Neural progenitor cell (in vitro differentiated cells): ENCODE measurements around the gene SMTN. TPM values are rescaled to one million over a fixed set of nuclear protein-coding genes. Genes with fewer than 3 reads are reported as not detected.
"Not testable (repeated sequence)": the region's sequence is repeated elsewhere in the genome, so short reads cannot be mapped to it uniquely, and the experiment has no call there.

Source experiments
- DNase-seq: peaks from one replicate; pipeline ENCODE4 v3.0.0-alpha.2; 2016; ENCODE audit warnings: low spot score
- H2AFZ ChIP-seq: fragments of 200-600 bp; sonication (generic); replicated peaks from 2 replicates; pipeline ENCODE4 v1.6.1; 2016; ENCODE audit warnings: antibody characterized with exemption
- H3F3A ChIP-seq: fragments of 200-600 bp; sonication (generic); 2 replicates; pipeline ENCODE4 v1.6.1; 2016; ENCODE audit warnings: antibody characterized with exemption, low read depth
- H3K27ac ChIP-seq: fragments of 200-600 bp; sonication (generic); 2 replicates; pipeline ENCODE4 v1.5.1; 2016; ENCODE audit warnings: mild to moderate bottlenecking
- H3K27me3 ChIP-seq: fragments of 200-600 bp; sonication (generic); 2 replicates; pipeline ENCODE4 v1.6.1; 2016; ENCODE audit warnings: mild to moderate bottlenecking, moderate library complexity
- H3K36me3 ChIP-seq: fragments of 200-600 bp; sonication (generic); 2 replicates; pipeline ENCODE4 v1.5.1; 2016
- H3K4me1 ChIP-seq: fragments of 200-600 bp; sonication (generic); 2 replicates; pipeline ENCODE4 v1.6.1; 2016; ENCODE audit warnings: mixed run types
- H3K4me2 ChIP-seq: fragments of 200-600 bp; sonication (generic); 2 replicates; pipeline ENCODE4 v1.6.1; 2016
- H3K4me3 ChIP-seq: fragments of 200-600 bp; sonication (generic); 2 replicates; pipeline ENCODE4 v1.5.1; 2016
- H3K79me2 ChIP-seq: fragments of 200-600 bp; sonication (generic); 2 replicates; pipeline ENCODE4 v1.6.1; 2016; ENCODE audit warnings: low read depth
- H3K9ac ChIP-seq: fragments of 200-600 bp; sonication (generic); 2 replicates; pipeline ENCODE4 v1.6.1; 2016
- H3K9me3 ChIP-seq: fragments of 200-600 bp; sonication (generic); 2 replicates; pipeline ENCODE4 v1.5.1; 2016; ENCODE audit warnings: low read depth
- H4K20me1 ChIP-seq: fragments of 200-600 bp; sonication (generic); 2 replicates; pipeline ENCODE4 v1.6.1; 2016; ENCODE audit warnings: low read depth
- H3K27ac Mint-ChIP-seq: 3 replicates; pipeline ENCODE4 v1.8.0; 2021; ENCODE audit warnings: mixed read lengths
- H3K27me3 Mint-ChIP-seq: 2 replicates; pipeline ENCODE4 v1.8.0; 2022; ENCODE audit warnings: low read depth, mild to moderate bottlenecking, inconsistent platforms, moderate library complexity, mixed read lengths; ENCODE audit not compliant: insufficient read depth
- H3K36me3 Mint-ChIP-seq: 3 replicates; pipeline ENCODE4 v1.8.0; 2021; ENCODE audit warnings: mixed read lengths
- H3K4me1 Mint-ChIP-seq: 3 replicates; pipeline ENCODE4 v1.8.0; 2021; ENCODE audit warnings: mixed read lengths
- H3K4me3 Mint-ChIP-seq: 3 replicates; pipeline ENCODE4 v1.8.0; 2021; ENCODE audit warnings: mild to moderate bottlenecking, moderate library complexity, mixed read lengths
- H3K9me3 Mint-ChIP-seq: 3 replicates; pipeline ENCODE4 v1.8.0; 2020; ENCODE audit warnings: mixed read lengths
- EZH2 ChIP-seq: fragments of 200-600 bp; sonication (generic); IDR thresholded peaks from 2 replicates; pipeline ENCODE4 v1.6.1; 2017; ENCODE audit warnings: antibody characterized with exemption, mild to moderate bottlenecking, moderate library complexity
- EZH2phosphoT487 ChIP-seq: fragments of 200-600 bp; sonication (generic); IDR thresholded peaks from 2 replicates; pipeline ENCODE4 v1.6.1; 2017; ENCODE audit warnings: antibody characterized with exemption
- total RNA-seq: library from RNA; depleted of rRNA; stranded (reverse); fragments of >200 nt; gene quantifications from 2 replicates; pipeline ENCODE4 v1.2.3, GENCODE V29; 2015; ENCODE audit warnings: low replicate concordance
- TF ChIP-seq, protein P1 (sequence below): fragments of 200-600 bp; sonication (generic); IDR thresholded peaks from 2 replicates; pipeline ENCODE4 v1.5.1; 2017; ENCODE audit warnings: antibody characterized with exemption, mild to moderate bottlenecking

SMTN gene
- total RNA-seq, 1 donor from 2014 or later = 14.1 TPM

DNA sequence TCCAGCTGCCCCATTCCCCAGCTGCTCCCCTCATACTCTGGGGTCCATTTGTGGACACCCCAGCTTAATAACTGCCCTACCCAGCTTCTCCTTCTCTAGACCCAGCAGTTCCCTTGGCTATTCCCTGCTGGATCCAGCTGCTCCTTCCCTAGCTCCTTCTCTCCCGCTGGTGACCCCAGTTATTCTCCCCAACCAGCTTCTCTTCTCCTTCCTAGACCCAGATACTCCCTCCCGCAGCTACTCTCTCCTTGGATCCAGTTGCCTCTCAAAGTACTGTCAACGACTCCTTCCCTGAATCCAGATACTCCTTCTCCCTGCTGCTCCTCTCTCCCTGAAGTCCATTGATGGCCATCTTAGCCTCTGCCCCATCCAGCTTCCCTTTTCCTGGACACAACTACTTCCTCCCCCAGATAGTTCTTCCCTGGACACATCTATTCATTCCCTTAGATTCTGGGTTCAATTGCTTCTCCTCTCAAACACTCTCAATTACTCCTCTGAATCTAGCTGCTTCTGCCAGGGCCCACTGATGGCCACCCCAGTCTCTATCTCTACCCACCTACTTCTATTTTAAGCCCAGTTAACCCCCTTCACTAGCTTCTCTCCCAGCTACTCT lies 14.6 kb downstream of the SMTN start:
- Histone ChIP-seq H4K20me1 (no peaks in the 10 kb centered on the region), H3K4me2 (no peak overlapping the region), H2AFZ (no peak overlapping the region), H3K9me3 (no peaks in the 10 kb centered on the region), H3K9ac (no peak overlapping the region), H3K4me1 (peaks cover 3% of the 10 kb centered on the region), H3K27me3 (no peaks in the 10 kb centered on the region), H3F3A (no peaks in the 10 kb centered on the region), H3K4me3 (no peak overlapping the region), H3K79me2 (no peaks in the 10 kb centered on the region), H3K36me3 (no peaks in the 10 kb centered on the region), H3K27ac (no peak overlapping the region)
- Mint-ChIP-seq H3K9me3 (no peaks in the 10 kb centered on the region), H3K36me3 (peaks cover 5% of the 10 kb centered on the region), H3K27ac (no peak overlapping the region), H3K4me3 (no peak overlapping the region), H3K4me1 (peaks cover 2% of the 10 kb centered on the region), H3K27me3 (peaks cover 2% of the 10 kb centered on the region)
- DNase-seq = no peak
- no peak for TF ChIP-seq EZH2
- TF ChIP-seq EZH2phosphoT487 = no peak
- TF ChIP-seq, protein P1, sequence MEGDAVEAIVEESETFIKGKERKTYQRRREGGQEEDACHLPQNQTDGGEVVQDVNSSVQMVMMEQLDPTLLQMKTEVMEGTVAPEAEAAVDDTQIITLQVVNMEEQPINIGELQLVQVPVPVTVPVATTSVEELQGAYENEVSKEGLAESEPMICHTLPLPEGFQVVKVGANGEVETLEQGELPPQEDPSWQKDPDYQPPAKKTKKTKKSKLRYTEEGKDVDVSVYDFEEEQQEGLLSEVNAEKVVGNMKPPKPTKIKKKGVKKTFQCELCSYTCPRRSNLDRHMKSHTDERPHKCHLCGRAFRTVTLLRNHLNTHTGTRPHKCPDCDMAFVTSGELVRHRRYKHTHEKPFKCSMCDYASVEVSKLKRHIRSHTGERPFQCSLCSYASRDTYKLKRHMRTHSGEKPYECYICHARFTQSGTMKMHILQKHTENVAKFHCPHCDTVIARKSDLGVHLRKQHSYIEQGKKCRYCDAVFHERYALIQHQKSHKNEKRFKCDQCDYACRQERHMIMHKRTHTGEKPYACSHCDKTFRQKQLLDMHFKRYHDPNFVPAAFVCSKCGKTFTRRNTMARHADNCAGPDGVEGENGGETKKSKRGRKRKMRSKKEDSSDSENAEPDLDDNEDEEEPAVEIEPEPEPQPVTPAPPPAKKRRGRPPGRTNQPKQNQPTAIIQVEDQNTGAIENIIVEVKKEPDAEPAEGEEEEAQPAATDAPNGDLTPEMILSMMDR = no peak

DNA sequence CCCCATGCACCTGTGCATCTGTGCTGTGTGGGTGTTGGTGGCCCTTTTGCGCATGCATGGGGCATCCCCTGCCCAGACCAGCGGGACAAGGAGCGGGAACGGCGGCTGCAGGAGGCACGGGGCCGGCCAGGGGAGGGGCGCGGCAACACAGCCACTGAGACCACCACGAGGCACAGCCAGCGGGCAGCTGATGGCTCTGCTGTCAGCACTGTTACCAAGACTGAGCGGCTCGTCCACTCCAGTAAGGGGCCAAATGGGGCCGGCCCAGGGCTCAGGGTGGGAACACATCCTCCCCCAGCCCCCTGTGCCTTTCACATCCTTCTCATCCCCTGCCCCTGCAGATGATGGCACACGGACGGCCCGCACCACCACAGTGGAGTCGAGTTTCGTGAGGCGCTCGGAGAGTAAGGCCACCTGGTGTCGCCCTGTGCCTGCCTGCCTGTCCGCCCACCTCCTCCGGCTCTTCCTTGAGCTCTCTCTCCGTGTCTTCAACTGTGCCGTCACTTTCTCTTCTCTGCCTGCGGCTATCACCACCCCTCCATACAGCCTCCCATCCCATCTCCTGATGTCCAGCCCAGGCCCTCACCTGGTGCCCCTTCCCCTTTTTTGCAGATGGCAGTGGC lies 15.7 kb downstream of the SMTN start:
- H3K79me2 ChIP-seq = no peaks in the 10 kb centered on the region
- no peak for DNase-seq
- TF ChIP-seq EZH2phosphoT487 (no peak), EZH2 (no peak)
- TF ChIP-seq, protein P1 = no peak

GRCh38 chr22:31097539-31097938 lies 16.4 kb downstream of the SMTN start:
- not testable (repeated sequence) for H3K79me2 ChIP-seq, H3K27ac Mint-ChIP-seq, H3K27me3 Mint-ChIP-seq, H3K27ac ChIP-seq, H3K36me3 ChIP-seq, H3K4me3 Mint-ChIP-seq, H3K9me3 ChIP-seq, H3K36me3 Mint-ChIP-seq, H2AFZ ChIP-seq, DNase-seq, H3K4me2 ChIP-seq, H3K9ac ChIP-seq, H3K4me1 ChIP-seq, H3K9me3 Mint-ChIP-seq, H3F3A ChIP-seq, H3K4me3 ChIP-seq, H3K4me1 Mint-ChIP-seq, H4K20me1 ChIP-seq, H3K27me3 ChIP-seq

More for the DNA sequence above, 15.7 kb downstream of the SMTN start:
- H3K36me3 Mint-ChIP-seq = peaks cover 5% of the 10 kb centered on the region
- peak overlapping the region; percentile 13 for H3K27ac Mint-ChIP-seq
- no peak overlapping the region for H3K4me3 Mint-ChIP-seq
- H3K9me3 ChIP-seq = no peaks in the 10 kb centered on the region
- no peak overlapping the region for H3K4me2 ChIP-seq
- no peak overlapping the region for H3K27ac ChIP-seq
- no peaks in the 10 kb centered on the region for H3K36me3 ChIP-seq
- H3K9ac ChIP-seq = no peak overlapping the region
- H3K4me1 Mint-ChIP-seq = peaks cover 2% of the 10 kb centered on the region
- no peak overlapping the region for H3K4me3 ChIP-seq
- no peak overlapping the region for H2AFZ ChIP-seq
- H3K4me1 ChIP-seq = peaks cover 3% of the 10 kb centered on the region
- no peaks in the 10 kb centered on the region for H4K20me1 ChIP-seq
- no peaks in the 10 kb centered on the region for H3K27me3 ChIP-seq
- H3K27me3 Mint-ChIP-seq = peaks cover 2% of the 10 kb centered on the region
- H3K9me3 Mint-ChIP-seq = no peaks in the 10 kb centered on the region
- H3F3A ChIP-seq = no peaks in the 10 kb centered on the region

GRCh38 chr22:31097941-31098631 lies 17.0 kb downstream of the SMTN start:
- Mint-ChIP-seq H3K4me3 (no peak overlapping the region), H3K36me3 (peaks cover 5% of the 10 kb centered on the region), H3K27ac (no peak overlapping the region), H3K27me3 (peaks cover 2% of the 10 kb centered on the region), H3K9me3 (no peaks in the 10 kb centered on the region), H3K4me1 (peaks cover 2% of the 10 kb centered on the region)
- no peaks in the 10 kb centered on the region for H3K79me2 ChIP-seq
- DNase-seq = no peak
- H3K27me3 ChIP-seq = no peaks in the 10 kb centered on the region
- H2AFZ ChIP-seq = no peak overlapping the region
- H3F3A ChIP-seq = no peaks in the 10 kb centered on the region
- H3K36me3 ChIP-seq = no peaks in the 10 kb centered on the region
- no peaks in the 10 kb centered on the region for H3K9me3 ChIP-seq
- H3K4me2 ChIP-seq = peak overlapping the region; percentile 31
- H3K4me3 ChIP-seq = no peak overlapping the region
- TF ChIP-seq EZH2 (no peak), EZH2phosphoT487 (no peak)
- TF ChIP-seq, protein P1 = no peak
- H3K9ac ChIP-seq = no peak overlapping the region
- H3K4me1 ChIP-seq = peaks cover 3% of the 10 kb centered on the region
- no peak overlapping the region for H3K27ac ChIP-seq
- H4K20me1 ChIP-seq = no peaks in the 10 kb centered on the region
